ENCODE results near the gene FMNL2.

FMNL2 gene

GRCh38 chr2:152434395-152435182 lies 99.6 kb downstream of the FMNL2 start:
- no peak overlapping the region for H3K4me3 ChIP-seq (ENCODE audit: insufficient read depth in 1 of 2, low read depth in 1 of 2, low read length in 2 of 2)
- no peak overlapping the region for H3K9ac ChIP-seq (ENCODE audit: low read length)
- no peaks in the 10 kb centered on the region for H3K36me3 ChIP-seq (ENCODE audit: control insufficient read depth in 1 of 2, insufficient read depth in 2 of 2, low read depth in 1 of 2, low read length in 2 of 2)
- H3K79me1 ChIP-seq (replicated peaks; ENCODE audit: low read length, poor library complexity, severe bottlenecking): peaks cover 37% of the 10 kb centered on the region
- H3K9me3 ChIP-seq (ENCODE audit: control insufficient read depth, low read length): no peaks in the 10 kb centered on the region
- H3K4ac ChIP-seq (ENCODE audit: low read depth in 1 of 2, low read length in 2 of 2): no peak overlapping the region
- H3K27ac ChIP-seq (ENCODE audit: low read length, poor library complexity, severe bottlenecking): no peak overlapping the region
- H3K4me2 ChIP-seq (ENCODE audit: low read length, poor library complexity, severe bottlenecking): no peak overlapping the region
- WGBS: 89% methylated on average over 1 of the region's 1 CpG
- H2BK15ac ChIP-seq (ENCODE audit: low read depth, poor library complexity, severe bottlenecking): no peak overlapping the region
- H3K18ac ChIP-seq (ENCODE audit: low read depth in 1 of 2, low read length in 2 of 2): no peak overlapping the region
- peak overlapping the region in 1 of 2 experiments; percentile 21 for H3K23ac ChIP-seq (ENCODE audit: low read length in 2 of 2)
- no peak overlapping the region for H2BK120ac ChIP-seq (ENCODE audit: low read depth, low read length)
- no peaks in the 10 kb centered on the region for H3K27me3 ChIP-seq (ENCODE audit: control insufficient read depth in 1 of 2, insufficient read depth in 1 of 2, low read length in 2 of 2)
- no peak overlapping the region for H4K91ac ChIP-seq (ENCODE audit: low read length)
- H3K14ac ChIP-seq (ENCODE audit: low read length in 2 of 2): no peak overlapping the region
- no peak overlapping the region for H4K8ac ChIP-seq (ENCODE audit: low read length)
- no peak overlapping the region for H2BK5ac ChIP-seq (ENCODE audit: low read depth, low read length, poor library complexity, severe bottlenecking)
- no peak overlapping the region for H2AK5ac ChIP-seq (ENCODE audit: low read length, severe bottlenecking)
- H2AFZ ChIP-seq (ENCODE audit: low read depth, low read length): no peak overlapping the region
- H2BK12ac ChIP-seq (ENCODE audit: low read length in 2 of 2): no peak overlapping the region
- DNase-seq: no peak
- H3K4me1 ChIP-seq (ENCODE audit: control insufficient read depth, insufficient read depth, low read depth, low read length): peaks cover 3% of the 10 kb centered on the region

GRCh38 chr2:152436148-152436547 lies 101.2 kb downstream of the FMNL2 start:
- no peak overlapping the region for H2BK12ac ChIP-seq (ENCODE audit: low read length in 2 of 2)
- no peaks in the 10 kb centered on the region for H3K9me3 ChIP-seq (ENCODE audit: control insufficient read depth, low read length)
- no peak for DNase-seq
- H3K23ac ChIP-seq (ENCODE audit: low read length in 2 of 2): no peak overlapping the region
- H3K18ac ChIP-seq (ENCODE audit: low read depth in 1 of 2, low read length in 2 of 2): no peak overlapping the region
- no peak overlapping the region for H2BK15ac ChIP-seq (ENCODE audit: low read depth, poor library complexity, severe bottlenecking)
- no peak overlapping the region for H2AFZ ChIP-seq (ENCODE audit: low read depth, low read length)
- H3K27me3 ChIP-seq (ENCODE audit: control insufficient read depth in 1 of 2, insufficient read depth in 1 of 2, low read length in 2 of 2): no peaks in the 10 kb centered on the region
- no peak overlapping the region for H4K91ac ChIP-seq (ENCODE audit: low read length)
- no peak overlapping the region for H2BK5ac ChIP-seq (ENCODE audit: low read depth, low read length, poor library complexity, severe bottlenecking)
- H3K14ac ChIP-seq (ENCODE audit: low read length in 2 of 2): no peak overlapping the region
- no peaks in the 10 kb centered on the region for H3K4me1 ChIP-seq (ENCODE audit: control insufficient read depth, insufficient read depth, low read depth, low read length)
- H2BK120ac ChIP-seq (ENCODE audit: low read depth, low read length): no peak overlapping the region
- no peaks in the 10 kb centered on the region for H3K36me3 ChIP-seq (ENCODE audit: control insufficient read depth in 1 of 2, insufficient read depth in 2 of 2, low read depth in 1 of 2, low read length in 2 of 2)
- H3K4me2 ChIP-seq (ENCODE audit: low read length, poor library complexity, severe bottlenecking): no peak overlapping the region
- H2AK5ac ChIP-seq (ENCODE audit: low read length, severe bottlenecking): no peak overlapping the region
- no peak overlapping the region for H3K4me3 ChIP-seq (ENCODE audit: insufficient read depth in 1 of 2, low read depth in 1 of 2, low read length in 2 of 2)
- peaks cover 39% of the 10 kb centered on the region for H3K79me1 ChIP-seq (replicated peaks; ENCODE audit: low read length, poor library complexity, severe bottlenecking)
- H3K4ac ChIP-seq (ENCODE audit: low read depth in 1 of 2, low read length in 2 of 2): no peak overlapping the region
- no peak overlapping the region for H3K27ac ChIP-seq (ENCODE audit: low read length, poor library complexity, severe bottlenecking)
- H3K9ac ChIP-seq (ENCODE audit: low read length): no peak overlapping the region
- 100% methylated on average over 1 of the region's 1 CpG for WGBS
- H4K8ac ChIP-seq (ENCODE audit: low read length): no peak overlapping the region

GRCh38 chr2:152437276-152438108 lies 102.5 kb downstream of the FMNL2 start:
- H2BK12ac ChIP-seq (ENCODE audit: low read length in 2 of 2): no peak overlapping the region
- no peak overlapping the region for H3K23ac ChIP-seq (ENCODE audit: low read length in 2 of 2)
- H3K9ac ChIP-seq (ENCODE audit: low read length): no peak overlapping the region

DNA sequence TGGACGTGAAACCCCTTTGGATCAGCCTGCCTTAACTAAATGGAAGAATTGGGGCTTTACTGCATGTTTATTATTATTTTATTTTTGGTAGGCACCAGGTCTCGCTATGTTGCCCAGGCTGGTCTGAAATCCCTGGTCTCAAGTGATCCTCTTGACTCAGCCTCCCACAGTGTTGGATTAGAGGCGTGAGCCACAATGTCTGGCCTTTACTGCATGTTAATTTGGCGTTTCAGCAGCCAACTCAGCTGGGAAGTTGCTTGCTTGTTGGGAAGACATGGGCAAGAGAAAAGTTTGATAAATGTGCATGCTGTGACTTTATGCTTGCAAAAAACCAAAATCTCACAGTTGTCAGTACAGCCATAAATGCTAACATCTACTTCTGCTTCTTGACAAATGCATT lies 105.1 kb downstream of the FMNL2 start:
- Histone ChIP-seq H3K4me3 (ENCODE audit: insufficient read depth in 1 of 2, low read depth in 1 of 2, low read length in 2 of 2) (no peak overlapping the region), H2AFZ (ENCODE audit: low read depth, low read length) (no peak overlapping the region), H2AK5ac (ENCODE audit: low read length, severe bottlenecking) (no peak overlapping the region), H2BK5ac (ENCODE audit: low read depth, low read length, poor library complexity, severe bottlenecking) (no peak overlapping the region), H3K4ac (ENCODE audit: low read depth in 1 of 2, low read length in 2 of 2) (no peak overlapping the region), H2BK12ac (ENCODE audit: low read length in 2 of 2) (no peak overlapping the region), H3K14ac (ENCODE audit: low read length in 2 of 2) (no peak overlapping the region), H3K18ac (ENCODE audit: low read depth in 1 of 2, low read length in 2 of 2) (no peak overlapping the region), H3K9ac (ENCODE audit: low read length) (no peak overlapping the region), H4K8ac (ENCODE audit: low read length) (no peak overlapping the region), H3K9me3 (ENCODE audit: control insufficient read depth, low read length) (no peaks in the 10 kb centered on the region), H3K79me1 (replicated peaks; ENCODE audit: low read length, poor library complexity, severe bottlenecking) (peaks cover 38% of the 10 kb centered on the region), H3K23ac (ENCODE audit: low read length in 2 of 2) (no peak overlapping the region), H2BK120ac (ENCODE audit: low read depth, low read length) (no peak overlapping the region), H3K36me3 (ENCODE audit: control insufficient read depth in 1 of 2, insufficient read depth in 2 of 2, low read depth in 1 of 2, low read length in 2 of 2) (no peaks in the 10 kb centered on the region), H3K4me2 (ENCODE audit: low read length, poor library complexity, severe bottlenecking) (no peak overlapping the region), H2BK15ac (ENCODE audit: low read depth, poor library complexity, severe bottlenecking) (no peak overlapping the region), H3K27me3 (ENCODE audit: control insufficient read depth in 1 of 2, insufficient read depth in 1 of 2, low read length in 2 of 2) (no peaks in the 10 kb centered on the region), H3K27ac (ENCODE audit: low read length, poor library complexity, severe bottlenecking) (no peak overlapping the region), H4K91ac (ENCODE audit: low read length) (no peak overlapping the region), H3K4me1 (ENCODE audit: control insufficient read depth, insufficient read depth, low read depth, low read length) (peaks cover 1% of the 10 kb centered on the region)
- DNase-seq: no peak
- 77% methylated on average over 4 of the region's 4 CpGs for WGBS

More at GRCh38 chr2:152437276-152438108, 102.5 kb downstream of the FMNL2 start:
- Histone ChIP-seq H3K4ac (ENCODE audit: low read depth in 1 of 2, low read length in 2 of 2) (no peak overlapping the region), H3K27me3 (ENCODE audit: control insufficient read depth in 1 of 2, insufficient read depth in 1 of 2, low read length in 2 of 2) (no peaks in the 10 kb centered on the region), H3K4me3 (ENCODE audit: insufficient read depth in 1 of 2, low read depth in 1 of 2, low read length in 2 of 2) (no peak overlapping the region), H3K9me3 (ENCODE audit: control insufficient read depth, low read length) (no peaks in the 10 kb centered on the region), H2AFZ (ENCODE audit: low read depth, low read length) (no peak overlapping the region), H2BK120ac (ENCODE audit: low read depth, low read length) (no peak overlapping the region), H2BK5ac (ENCODE audit: low read depth, low read length, poor library complexity, severe bottlenecking) (no peak overlapping the region), H3K36me3 (ENCODE audit: control insufficient read depth in 1 of 2, insufficient read depth in 2 of 2, low read depth in 1 of 2, low read length in 2 of 2) (no peaks in the 10 kb centered on the region), H2BK15ac (ENCODE audit: low read depth, poor library complexity, severe bottlenecking) (no peak overlapping the region), H2AK5ac (ENCODE audit: low read length, severe bottlenecking) (no peak overlapping the region), H3K4me2 (ENCODE audit: low read length, poor library complexity, severe bottlenecking) (no peak overlapping the region), H3K14ac (ENCODE audit: low read length in 2 of 2) (no peak overlapping the region), H4K8ac (ENCODE audit: low read length) (no peak overlapping the region), H3K79me1 (replicated peaks; ENCODE audit: low read length, poor library complexity, severe bottlenecking) (peaks cover 40% of the 10 kb centered on the region), H3K18ac (ENCODE audit: low read depth in 1 of 2, low read length in 2 of 2) (no peak overlapping the region), H3K4me1 (ENCODE audit: control insufficient read depth, insufficient read depth, low read depth, low read length) (no peaks in the 10 kb centered on the region), H3K27ac (ENCODE audit: low read length, poor library complexity, severe bottlenecking) (no peak overlapping the region), H4K91ac (ENCODE audit: low read length) (no peak overlapping the region)
- WGBS: over 99% methylated on average over 4 of the region's 5 CpGs
- DNase-seq: no peak

All from mesenchymal stem cell (in vitro differentiated cells and primary cell).